Measurements from ENCODE around the gene MCTP2. TPM values are rescaled to one million over a fixed set of nuclear protein-coding genes. Genes with fewer than 3 reads are reported as not detected.
A peak's percentile ranks its signal among the peaks of the same experiment; 100 is the strongest.

Gene MCTP2
- total and polyA plus RNA-seq, 2 experiments from 2014 or later = 8.1 to 23.3 TPM

DNA sequence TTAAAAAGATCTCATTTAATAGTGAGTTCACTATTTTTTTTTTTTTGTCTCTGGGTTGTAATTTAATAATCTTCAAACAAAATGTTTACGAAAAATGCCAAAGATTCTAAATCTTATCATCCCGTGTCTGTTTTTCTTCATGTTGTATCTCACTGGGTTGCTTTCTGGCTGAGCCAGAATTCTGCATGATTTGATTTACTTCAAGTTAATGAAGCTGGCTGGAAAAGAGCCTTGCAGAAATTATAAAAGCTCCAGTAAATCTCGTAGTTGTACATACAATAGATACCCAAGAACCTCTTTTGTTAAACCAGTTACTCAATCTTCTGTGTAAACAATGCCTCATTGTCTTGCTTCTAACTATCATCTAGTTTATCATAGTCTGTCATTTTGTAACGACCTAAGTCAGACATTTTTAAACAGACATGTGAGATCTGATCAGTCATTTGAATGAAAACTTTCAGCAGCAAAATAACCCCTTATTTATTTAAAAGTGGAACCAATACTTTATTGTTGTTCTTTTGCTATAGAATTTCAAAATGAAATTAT, 249.0 kb downstream of the MCTP2 start:
- H2AFZ ChIP-seq = no peak overlapping the region
- DNase-seq (ENCODE audit: low spot score) = peak; percentile 6
- H3K9me2 ChIP-seq (replicated peaks; ENCODE audit: insufficient read depth) = no peaks in the 10 kb centered on the region
- no peak overlapping the region for H3K4me3 ChIP-seq
- H3K27me3 ChIP-seq = no peaks in the 10 kb centered on the region
- no peaks in the 10 kb centered on the region for H3K9me3 ChIP-seq (ENCODE audit: low read depth)
- no peaks in the 10 kb centered on the region for H3K36me3 ChIP-seq (replicated peaks; ENCODE audit: insufficient read depth, low read depth)
- H3K27ac ChIP-seq = no peak overlapping the region
- WGBS (ENCODE audit: low lambda C conversion rate, missing lambda C conversion rate) = 17% methylated on average over 4 of the region's 4 CpGs
- TF ChIP-seq, protein P1, sequence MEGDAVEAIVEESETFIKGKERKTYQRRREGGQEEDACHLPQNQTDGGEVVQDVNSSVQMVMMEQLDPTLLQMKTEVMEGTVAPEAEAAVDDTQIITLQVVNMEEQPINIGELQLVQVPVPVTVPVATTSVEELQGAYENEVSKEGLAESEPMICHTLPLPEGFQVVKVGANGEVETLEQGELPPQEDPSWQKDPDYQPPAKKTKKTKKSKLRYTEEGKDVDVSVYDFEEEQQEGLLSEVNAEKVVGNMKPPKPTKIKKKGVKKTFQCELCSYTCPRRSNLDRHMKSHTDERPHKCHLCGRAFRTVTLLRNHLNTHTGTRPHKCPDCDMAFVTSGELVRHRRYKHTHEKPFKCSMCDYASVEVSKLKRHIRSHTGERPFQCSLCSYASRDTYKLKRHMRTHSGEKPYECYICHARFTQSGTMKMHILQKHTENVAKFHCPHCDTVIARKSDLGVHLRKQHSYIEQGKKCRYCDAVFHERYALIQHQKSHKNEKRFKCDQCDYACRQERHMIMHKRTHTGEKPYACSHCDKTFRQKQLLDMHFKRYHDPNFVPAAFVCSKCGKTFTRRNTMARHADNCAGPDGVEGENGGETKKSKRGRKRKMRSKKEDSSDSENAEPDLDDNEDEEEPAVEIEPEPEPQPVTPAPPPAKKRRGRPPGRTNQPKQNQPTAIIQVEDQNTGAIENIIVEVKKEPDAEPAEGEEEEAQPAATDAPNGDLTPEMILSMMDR (IDR thresholded peaks at IDR 0.05; ENCODE audit: poor library complexity) = no peak
- TF ChIP-seq EZH2phosphoT487 (IDR thresholded peaks at IDR 0.05; ENCODE audit: low read depth, severe bottlenecking, unreplicated experiment) = no peak
- no peak for TF ChIP-seq EZH2 (IDR thresholded peaks at IDR 0.05; ENCODE audit: borderline replicate concordance)
- H3K4me1 ChIP-seq (ENCODE audit: insufficient read depth) = no peaks in the 10 kb centered on the region
- H4K20me1 ChIP-seq (ENCODE audit: insufficient read depth, poor library complexity, severe bottlenecking) = no peaks in the 10 kb centered on the region
- peak overlapping the region; percentile 51 for H3K4me2 ChIP-seq
- no peaks in the 10 kb centered on the region for H3K79me2 ChIP-seq

DNA sequence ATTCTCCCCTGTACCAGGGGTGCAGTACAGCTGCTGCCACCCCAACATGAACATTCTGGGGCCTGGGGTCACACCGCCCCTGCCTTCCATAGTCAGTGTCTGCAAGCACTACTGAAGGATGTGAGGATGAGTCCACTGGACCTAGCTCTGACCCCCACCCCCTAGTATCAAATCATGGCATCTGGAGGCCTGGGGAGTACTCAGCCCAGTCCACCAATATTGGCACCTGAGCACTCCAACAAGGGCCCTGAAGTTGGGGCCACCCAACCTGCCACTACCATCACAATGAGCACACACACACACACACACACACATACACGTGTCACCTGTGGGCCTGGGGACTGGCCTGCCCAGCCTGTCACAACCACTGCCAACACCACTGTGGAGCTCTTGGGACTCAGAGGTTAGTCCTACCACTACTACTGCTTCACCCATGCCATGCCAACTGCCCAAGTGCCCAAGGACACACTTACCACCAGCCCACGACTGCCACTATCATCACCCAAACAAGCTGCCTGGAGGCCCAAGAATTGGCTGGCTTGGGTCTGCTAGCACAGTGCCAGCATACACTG, 253.9 kb downstream of the MCTP2 start:
- Histone ChIP-seq H2AFZ (no peak overlapping the region), H3K4me3 (no peak overlapping the region), H4K20me1 (ENCODE audit: insufficient read depth, poor library complexity, severe bottlenecking) (no peaks in the 10 kb centered on the region), H3K36me3 (replicated peaks; ENCODE audit: insufficient read depth, low read depth) (no peaks in the 10 kb centered on the region), H3K27ac (no peak overlapping the region), H3K4me2 (no peak overlapping the region), H3K27me3 (no peaks in the 10 kb centered on the region), H3K9me2 (replicated peaks; ENCODE audit: insufficient read depth) (no peaks in the 10 kb centered on the region), H3K9me3 (ENCODE audit: low read depth) (no peaks in the 10 kb centered on the region), H3K4me1 (ENCODE audit: insufficient read depth) (no peaks in the 10 kb centered on the region), H3K79me2 (no peaks in the 10 kb centered on the region)
- no peak for DNase-seq (ENCODE audit: low spot score)
- WGBS (ENCODE audit: low lambda C conversion rate, missing lambda C conversion rate) = 98% methylated on average over 3 of the region's 3 CpGs
- TF ChIP-seq EZH2phosphoT487 (IDR thresholded peaks at IDR 0.05; ENCODE audit: low read depth, severe bottlenecking, unreplicated experiment) = no peak
- TF ChIP-seq, protein P1 (IDR thresholded peaks at IDR 0.05; ENCODE audit: poor library complexity) = no peak
- TF ChIP-seq EZH2 (IDR thresholded peaks at IDR 0.05; ENCODE audit: borderline replicate concordance) = no peak

DNA sequence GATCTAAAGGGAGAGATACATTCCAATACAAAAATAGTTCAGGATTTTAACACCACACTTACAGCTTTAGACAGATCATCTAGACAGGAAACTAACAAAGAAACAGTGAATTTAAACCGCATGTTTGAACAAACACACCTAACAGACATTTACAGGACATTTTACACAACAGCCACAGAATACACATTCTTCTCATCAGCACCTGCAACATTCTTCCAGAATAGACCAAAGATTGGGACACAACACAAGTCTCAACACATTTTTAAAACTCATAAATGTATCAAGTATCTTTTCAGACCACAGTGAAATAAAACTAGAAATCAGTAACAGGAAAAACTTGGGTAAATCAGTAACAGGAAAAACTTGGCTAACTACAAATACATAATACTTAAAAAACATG, 256.3 kb downstream of the MCTP2 start:
- Histone ChIP-seq H3K9me3 (ENCODE audit: low read depth) (no peaks in the 10 kb centered on the region), H3K4me2 (no peak overlapping the region), H3K79me2 (no peaks in the 10 kb centered on the region), H3K4me3 (no peak overlapping the region), H3K27ac (no peak overlapping the region), H3K9me2 (replicated peaks; ENCODE audit: insufficient read depth) (no peaks in the 10 kb centered on the region), H3K4me1 (ENCODE audit: insufficient read depth) (no peaks in the 10 kb centered on the region), H3K36me3 (replicated peaks; ENCODE audit: insufficient read depth, low read depth) (no peaks in the 10 kb centered on the region), H4K20me1 (ENCODE audit: insufficient read depth, poor library complexity, severe bottlenecking) (no peaks in the 10 kb centered on the region), H3K27me3 (no peaks in the 10 kb centered on the region), H2AFZ (no peak overlapping the region)
- TF ChIP-seq, protein P1 (IDR thresholded peaks at IDR 0.05; ENCODE audit: poor library complexity) = no peak
- TF ChIP-seq EZH2phosphoT487 (IDR thresholded peaks at IDR 0.05; ENCODE audit: low read depth, severe bottlenecking, unreplicated experiment) (no peak), EZH2 (IDR thresholded peaks at IDR 0.05; ENCODE audit: borderline replicate concordance) (no peak)
- 53% methylated on average over 1 of the region's 1 CpG for WGBS (ENCODE audit: low lambda C conversion rate, missing lambda C conversion rate)
- no peak for DNase-seq (ENCODE audit: low spot score)
